GM20000 (cell line): ENCODE results near the gene INPP5K.
A peak's percentile ranks its signal among the peaks of the same experiment; 100 is the strongest.

Experiments used
- DNase-seq: peaks from one replicate; pipeline ENCODE4 v3.0.0; 2012; ENCODE audit warnings: low spot score
- TF ChIP-seq, protein P1 (sequence below): IDR thresholded peaks from 2 replicates; pipeline ENCODE4 v1.5.1; 2012; ENCODE audit warnings: mild to moderate bottlenecking, control low read depth; ENCODE audit errors: extremely low read depth, missing control alignments

Gene INPP5K

DNA sequence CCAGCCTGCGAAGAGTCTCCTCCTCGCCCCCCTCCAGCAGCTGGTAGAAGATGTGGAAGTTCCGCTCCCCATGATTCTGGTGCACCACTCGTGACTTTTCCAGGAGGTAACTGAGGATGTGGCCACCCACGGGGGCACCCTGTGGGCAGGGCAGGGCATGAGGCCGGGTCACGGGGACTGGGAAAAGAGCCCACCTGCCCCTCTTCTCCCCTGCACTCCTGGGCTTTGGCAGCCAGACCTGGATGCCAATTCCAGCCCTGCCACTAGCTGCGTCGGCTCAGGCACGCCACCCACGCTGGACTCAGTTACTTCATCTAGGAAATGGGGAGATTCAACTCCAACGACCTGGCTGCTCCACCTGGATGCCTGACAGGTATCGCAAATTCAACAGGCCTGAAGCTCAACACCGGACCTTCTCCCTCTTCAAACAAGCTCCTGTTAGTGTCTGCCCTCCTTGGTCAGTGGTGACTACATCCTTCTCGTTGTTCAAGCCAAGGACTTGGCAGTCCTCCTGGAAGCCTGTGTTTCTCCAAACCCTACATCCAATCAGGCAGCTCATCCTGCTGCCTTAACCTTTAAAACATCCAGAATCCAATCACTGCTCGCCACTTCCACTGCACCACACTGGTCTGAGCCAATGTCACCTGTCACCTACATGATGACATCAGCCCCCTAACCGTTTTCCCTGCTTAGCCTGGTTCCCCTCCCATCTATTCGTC lies 35.5 kb downstream of the INPP5K start:
- DNase-seq: no peak
- TF ChIP-seq, protein P1, sequence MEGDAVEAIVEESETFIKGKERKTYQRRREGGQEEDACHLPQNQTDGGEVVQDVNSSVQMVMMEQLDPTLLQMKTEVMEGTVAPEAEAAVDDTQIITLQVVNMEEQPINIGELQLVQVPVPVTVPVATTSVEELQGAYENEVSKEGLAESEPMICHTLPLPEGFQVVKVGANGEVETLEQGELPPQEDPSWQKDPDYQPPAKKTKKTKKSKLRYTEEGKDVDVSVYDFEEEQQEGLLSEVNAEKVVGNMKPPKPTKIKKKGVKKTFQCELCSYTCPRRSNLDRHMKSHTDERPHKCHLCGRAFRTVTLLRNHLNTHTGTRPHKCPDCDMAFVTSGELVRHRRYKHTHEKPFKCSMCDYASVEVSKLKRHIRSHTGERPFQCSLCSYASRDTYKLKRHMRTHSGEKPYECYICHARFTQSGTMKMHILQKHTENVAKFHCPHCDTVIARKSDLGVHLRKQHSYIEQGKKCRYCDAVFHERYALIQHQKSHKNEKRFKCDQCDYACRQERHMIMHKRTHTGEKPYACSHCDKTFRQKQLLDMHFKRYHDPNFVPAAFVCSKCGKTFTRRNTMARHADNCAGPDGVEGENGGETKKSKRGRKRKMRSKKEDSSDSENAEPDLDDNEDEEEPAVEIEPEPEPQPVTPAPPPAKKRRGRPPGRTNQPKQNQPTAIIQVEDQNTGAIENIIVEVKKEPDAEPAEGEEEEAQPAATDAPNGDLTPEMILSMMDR: no peak

DNA sequence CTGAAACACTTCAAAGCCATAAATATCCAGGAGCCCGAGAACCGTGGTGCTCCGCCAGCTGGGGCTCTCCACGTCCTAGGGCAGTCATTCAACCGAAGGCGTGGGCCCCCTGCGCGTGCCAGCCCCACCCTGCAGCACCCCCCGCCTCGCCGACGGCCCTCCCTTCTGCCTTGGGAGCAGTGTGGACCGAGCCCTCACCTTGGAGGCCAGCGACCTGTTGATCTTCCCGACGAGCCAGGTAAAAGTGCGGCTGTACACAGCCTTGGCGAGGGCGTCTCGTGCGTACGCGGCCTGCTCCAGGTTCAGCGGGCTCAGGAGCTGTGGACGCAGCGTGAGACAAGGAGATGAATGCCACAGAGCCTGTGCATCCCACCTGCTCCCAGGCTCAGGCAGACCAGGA lies 38.0 kb downstream of the INPP5K start:
- TF ChIP-seq, protein P1: no peak
- DNase-seq: no peak

DNA sequence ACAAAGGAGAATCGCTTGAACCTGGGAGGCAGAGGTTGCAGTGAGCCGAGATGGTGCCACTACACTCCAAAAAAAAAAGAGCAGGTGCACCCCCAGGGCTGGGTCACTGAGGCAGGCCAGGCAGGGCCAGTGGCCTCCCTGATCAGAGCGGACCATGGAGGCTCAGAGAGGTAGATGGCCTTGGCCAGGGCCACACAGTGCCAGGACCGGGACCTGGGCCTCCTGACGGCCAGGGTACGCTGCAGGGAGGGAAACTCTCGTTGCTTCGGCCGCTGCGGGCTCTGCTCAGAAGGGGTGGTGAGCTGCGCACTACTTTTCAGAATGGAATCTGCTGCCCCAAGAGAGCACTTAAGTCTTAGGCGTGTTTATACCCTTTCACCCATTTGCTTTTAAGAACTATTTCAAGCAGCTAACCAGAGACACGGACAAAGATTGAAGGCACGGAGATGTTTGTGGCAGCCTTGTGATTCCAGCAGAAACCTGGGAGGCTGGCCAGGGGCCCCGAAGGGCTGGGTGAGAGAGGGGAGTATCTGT lies 41.0 kb downstream of the INPP5K start:
- TF ChIP-seq, protein P1: no peak
- DNase-seq: no peak

DNA sequence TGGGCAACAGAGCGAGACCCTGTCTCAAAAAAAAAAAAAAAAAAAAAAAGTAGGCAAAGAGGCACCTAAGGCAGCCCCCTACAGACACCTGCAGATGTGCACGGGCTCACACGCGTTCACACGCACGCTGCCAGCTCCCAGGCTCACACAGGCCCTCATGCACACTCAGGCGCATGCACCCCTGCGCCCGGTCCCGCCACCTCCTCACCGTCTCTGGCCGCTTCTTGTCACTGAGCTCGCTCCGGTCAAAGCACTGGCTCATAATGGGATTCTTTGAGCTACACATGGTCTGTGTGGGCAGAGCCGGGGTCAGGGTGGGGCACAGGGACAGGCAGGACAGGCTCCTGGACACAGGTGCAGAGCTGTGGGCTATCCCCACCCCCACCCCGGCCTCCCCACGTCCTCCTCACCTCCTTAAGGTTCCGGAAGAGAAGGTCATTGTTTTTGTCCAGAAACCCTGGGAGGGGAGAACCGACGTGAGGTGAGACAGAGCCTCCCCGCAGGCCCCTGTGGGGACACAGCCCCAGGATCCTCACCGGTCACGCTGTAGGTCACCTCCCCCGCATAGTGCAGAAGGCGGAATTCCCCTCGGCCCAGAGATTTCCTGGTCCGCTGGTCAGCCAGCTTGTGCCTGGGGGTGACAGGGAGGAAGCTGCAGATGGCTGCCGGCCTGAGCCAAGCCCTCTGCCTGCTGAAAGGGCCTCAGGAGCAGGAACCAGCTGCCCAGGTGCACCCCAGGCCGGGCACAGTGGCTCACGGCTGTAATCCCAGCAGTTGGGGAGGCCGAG lies 41.8 kb downstream of the INPP5K start:
- DNase-seq: peak; percentile 92
- TF ChIP-seq, protein P1: no peak

DNA sequence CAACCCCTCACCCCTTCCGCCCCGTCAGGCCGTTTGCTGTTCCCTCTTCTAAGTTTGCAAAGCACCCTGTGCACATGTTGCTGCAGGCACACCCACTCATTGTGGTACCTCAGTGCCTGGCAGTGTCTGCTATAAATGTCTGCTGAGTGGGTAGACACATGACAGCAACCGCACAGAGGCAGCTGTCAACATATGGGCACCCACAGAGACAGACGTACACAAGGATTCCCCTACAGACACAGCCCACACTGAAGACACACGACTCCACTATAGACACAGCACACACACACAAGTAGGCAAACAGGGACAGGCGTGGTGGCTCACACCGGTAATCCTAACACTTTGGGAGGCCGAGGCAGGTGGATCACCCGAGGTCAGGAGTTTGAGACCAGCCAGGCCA lies 42.6 kb downstream of the INPP5K start:
- DNase-seq: peak; percentile 63
- TF ChIP-seq, protein P1: no peak

DNA sequence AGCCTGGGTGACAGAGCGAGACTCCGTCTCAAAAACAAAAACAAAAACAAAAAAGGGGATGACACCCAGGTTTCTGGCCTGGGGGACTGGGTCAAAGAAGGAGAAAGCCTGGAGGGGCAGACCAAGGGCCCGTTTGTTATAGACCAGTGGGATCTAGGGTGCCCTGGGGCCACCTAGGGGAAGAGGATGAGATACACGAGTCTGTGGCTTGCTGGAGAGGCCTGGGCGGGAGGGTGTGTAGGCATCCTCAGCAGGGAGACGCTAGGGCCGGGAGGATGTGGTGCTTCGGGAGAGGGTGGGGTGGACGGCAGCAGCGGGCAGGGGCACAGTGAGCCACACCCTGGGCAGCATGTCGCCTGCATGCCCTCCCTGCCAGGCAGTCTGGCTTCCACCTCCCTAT lies 43.2 kb downstream of the INPP5K start:
- no peak for DNase-seq
- TF ChIP-seq, protein P1: no peak
